Measurements from ENCODE around the gene TNNI2.

TNNI2 gene

DNA sequence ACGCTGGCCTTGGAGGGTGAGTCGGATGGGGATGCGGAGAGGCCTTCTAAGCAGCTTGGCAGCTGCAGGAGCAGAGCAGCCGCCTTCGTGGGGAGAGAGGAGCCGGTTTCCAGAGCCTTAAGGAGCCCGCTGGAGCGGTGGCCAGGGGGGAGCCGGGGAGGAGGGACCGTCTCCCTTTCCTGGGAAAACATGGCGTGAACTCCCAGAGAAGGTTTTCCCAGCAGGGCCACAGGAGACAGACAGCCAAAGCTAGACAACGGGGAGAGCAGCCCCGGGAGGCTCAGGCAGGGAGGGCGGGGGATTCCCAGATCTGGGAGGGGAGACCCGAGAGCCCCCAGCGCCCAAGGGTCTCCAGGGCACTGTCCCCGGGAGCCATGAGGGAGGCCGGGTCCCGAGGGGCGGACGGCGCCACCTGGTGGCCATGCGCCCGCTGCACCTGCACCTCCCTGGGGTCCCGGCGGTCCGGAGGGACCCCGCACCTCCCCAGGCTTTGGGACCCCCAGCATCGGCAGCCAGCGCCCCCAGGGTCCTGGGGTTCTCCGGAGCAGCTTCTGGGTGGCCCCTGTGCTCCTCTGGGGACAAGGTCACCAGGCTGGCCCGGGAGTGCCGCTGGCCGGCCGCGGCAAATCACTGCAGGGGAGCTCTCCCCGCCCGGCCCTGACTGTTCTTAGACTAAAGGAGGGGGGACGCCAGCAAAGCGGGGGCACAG, 6.4 kb upstream of the TNNI2 start:
- H3K4me1 ChIP-seq, result peaks cover 52% of the 10 kb centered on the region
- no peak overlapping the region for H3K9ac ChIP-seq
- no peak overlapping the region for H3K4me3 ChIP-seq
- H3K27ac ChIP-seq, result no peak overlapping the region
- TF ChIP-seq Cebpa-rat (IDR thresholded peaks at IDR 0.05), result no peak
- no peaks in the 10 kb centered on the region for H3K9me3 ChIP-seq
- H3K36me3 ChIP-seq, result no peaks in the 10 kb centered on the region
- H3K27me3 ChIP-seq, result no peaks in the 10 kb centered on the region
- H3K4me2 ChIP-seq, result peak overlapping the region; percentile 56
- H4K20me1 ChIP-seq, result no peaks in the 10 kb centered on the region; the same call in 1 of the 2 replicates

DNA sequence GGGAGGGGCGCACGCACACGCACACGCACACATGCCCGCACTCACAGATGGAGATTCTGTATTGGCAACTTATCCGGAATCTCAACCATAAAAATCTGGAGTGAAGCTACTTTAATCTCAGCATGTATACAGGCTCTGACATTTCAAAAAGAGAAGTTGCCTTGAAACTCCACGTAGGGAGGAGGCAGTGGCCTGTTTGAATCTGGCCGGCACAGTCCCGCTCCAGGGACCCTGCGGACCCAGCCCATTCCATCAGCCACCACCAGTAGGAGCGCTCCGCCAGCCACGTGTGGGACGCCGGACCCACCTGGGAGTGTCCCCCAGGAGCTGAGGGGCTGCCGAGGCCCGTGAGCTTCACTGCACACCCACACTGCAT, 5.9 kb upstream of the TNNI2 start:
- H3K9ac ChIP-seq, result no peak overlapping the region
- H3K36me3 ChIP-seq, result no peaks in the 10 kb centered on the region
- no peak overlapping the region for H3K4me3 ChIP-seq
- H3K4me2 ChIP-seq, result peak overlapping the region; percentile 56
- H4K20me1 ChIP-seq, result no peaks in the 10 kb centered on the region; the same call in 1 of the 2 replicates
- no peak overlapping the region for H3K27ac ChIP-seq
- no peak for TF ChIP-seq Cebpa-rat (IDR thresholded peaks at IDR 0.05)
- no peaks in the 10 kb centered on the region for H3K9me3 ChIP-seq
- no peaks in the 10 kb centered on the region for H3K27me3 ChIP-seq
- H3K4me1 ChIP-seq, result peaks cover 57% of the 10 kb centered on the region

DNA sequence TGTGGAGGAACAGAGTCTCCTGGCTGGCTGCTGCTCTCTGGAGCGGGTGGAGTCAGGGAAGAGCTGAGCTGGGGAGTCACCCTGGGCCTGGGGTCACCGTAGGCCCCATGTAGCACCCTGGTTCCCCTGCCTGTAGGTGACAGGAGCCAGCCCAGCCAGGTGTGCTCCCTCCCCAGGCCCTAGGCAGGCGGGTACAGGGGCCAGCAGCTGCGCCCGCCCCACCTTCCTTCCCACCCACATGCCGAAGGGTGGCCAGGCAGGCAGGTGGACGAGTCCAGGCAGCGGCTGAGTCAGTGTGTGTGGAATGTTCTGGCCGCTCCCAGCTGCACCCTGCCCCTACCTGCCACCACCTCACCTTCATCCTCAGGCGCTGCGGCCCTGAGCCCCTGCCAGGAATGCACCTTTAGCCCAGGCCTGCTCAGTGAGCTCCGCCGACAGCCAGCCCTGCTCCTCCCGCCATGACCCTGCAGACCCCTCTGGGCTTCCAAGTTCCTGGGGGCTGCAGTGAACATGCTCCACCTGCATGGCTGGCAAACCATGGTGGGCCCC, 4.6 kb upstream of the TNNI2 start:
- no peaks in the 10 kb centered on the region for H3K27me3 ChIP-seq
- no peak overlapping the region for H3K27ac ChIP-seq
- no peaks in the 10 kb centered on the region for H3K9me3 ChIP-seq
- no peak overlapping the region for H3K4me3 ChIP-seq
- H3K4me2 ChIP-seq, result no peak overlapping the region
- H3K36me3 ChIP-seq, result no peaks in the 10 kb centered on the region
- no peak overlapping the region for H3K9ac ChIP-seq
- no peak for TF ChIP-seq Cebpa-rat (IDR thresholded peaks at IDR 0.05)
- H3K4me1 ChIP-seq, result peaks cover 64% of the 10 kb centered on the region
- H4K20me1 ChIP-seq, result no peaks in the 10 kb centered on the region

DNA sequence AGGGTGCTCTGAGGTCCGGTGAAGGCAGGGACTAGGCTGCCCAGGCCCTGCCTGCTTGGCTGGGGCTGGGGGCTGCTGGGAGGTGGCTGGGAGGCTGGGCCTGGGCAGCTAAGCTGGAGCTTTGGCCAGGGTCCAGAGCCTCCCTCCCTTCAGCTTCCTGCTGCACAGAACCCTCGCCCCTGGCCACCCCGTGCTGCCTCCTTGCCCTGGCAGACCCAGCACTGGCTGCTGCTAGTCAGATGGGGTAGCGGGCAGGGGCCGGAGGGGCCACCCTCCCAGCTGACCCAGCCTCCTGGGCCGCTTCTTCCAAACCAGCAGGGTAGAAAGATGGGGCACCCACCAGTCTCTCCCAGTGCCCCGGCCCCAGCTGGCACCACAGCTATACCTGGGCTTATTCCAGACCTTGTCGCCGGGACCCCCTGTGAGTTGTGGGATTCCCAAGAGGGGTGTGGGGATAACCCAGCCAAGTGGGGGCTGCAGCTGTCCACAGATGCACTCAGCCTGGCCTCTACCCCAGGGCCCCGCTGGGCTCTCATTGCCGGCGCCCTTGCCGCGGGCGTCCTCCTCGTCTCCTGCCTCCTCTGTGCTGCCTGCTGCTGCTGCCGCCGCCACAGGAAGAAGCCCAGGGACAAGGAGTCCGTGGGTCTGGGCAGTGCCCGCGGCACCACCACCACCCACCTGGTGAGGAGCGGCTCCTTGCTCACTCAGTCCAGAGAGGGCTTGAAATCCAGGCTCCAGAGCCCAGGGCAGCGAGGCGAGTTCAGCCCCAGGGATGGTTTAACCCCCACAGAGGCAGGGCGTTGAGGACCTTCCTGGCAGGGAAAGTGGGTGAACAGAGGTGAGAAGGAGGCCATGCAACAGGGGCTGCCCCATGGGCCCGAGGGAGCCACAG, 3.8 kb upstream of the TNNI2 start, which contains the start of gene SYT8:
Gene SYT8, plus strand, starts transcription at position 212 of the 892 bp plus-strand sequence. Its CDS starts 116 bp downstream, at position 328.
- no peak within 1 kb of the TSS for H3K9ac ChIP-seq
- H3K4me3 ChIP-seq, result no peak within 1 kb of the TSS
- no peak within 1 kb of the TSS for H3K27ac ChIP-seq
- no peaks in the 10 kb centered on the region for H3K9me3 ChIP-seq
- peaks cover 62% of the 10 kb centered on the region for H3K4me1 ChIP-seq
- no peak within 1 kb of the TSS for H3K4me2 ChIP-seq
- H3K36me3 ChIP-seq, result no peaks in the 10 kb centered on the region
- no peaks in the 10 kb centered on the region for H4K20me1 ChIP-seq
- TF ChIP-seq Cebpa-rat (IDR thresholded peaks at IDR 0.05), result no peak
- H3K27me3 ChIP-seq, result no peaks in the 10 kb centered on the region

DNA sequence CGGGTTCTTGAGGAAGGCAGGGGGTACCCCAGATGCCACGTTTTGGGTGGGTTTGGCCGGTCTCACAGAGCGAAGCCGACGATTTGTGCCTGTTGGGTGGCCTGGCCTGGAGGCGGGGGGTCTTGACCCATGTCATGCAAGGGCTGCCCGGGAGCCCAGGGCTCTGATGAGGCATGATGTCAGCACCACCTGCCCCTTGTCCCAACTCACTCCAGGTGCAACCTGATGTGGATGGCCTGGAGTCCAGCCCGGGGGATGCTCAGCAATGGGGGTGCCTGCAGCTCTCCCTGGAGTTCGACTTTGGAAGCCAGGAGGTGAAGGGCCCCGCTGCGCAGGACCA, 3.1 kb upstream of the TNNI2 start:
- H3K4me1 ChIP-seq, result peaks cover 62% of the 10 kb centered on the region
- H3K9ac ChIP-seq, result no peak overlapping the region
- no peak overlapping the region for H3K4me3 ChIP-seq
- no peak overlapping the region for H3K27ac ChIP-seq
- H3K4me2 ChIP-seq, result no peak overlapping the region
- no peaks in the 10 kb centered on the region for H3K36me3 ChIP-seq
- no peaks in the 10 kb centered on the region for H3K9me3 ChIP-seq
- no peak for TF ChIP-seq Cebpa-rat (IDR thresholded peaks at IDR 0.05)
- H4K20me1 ChIP-seq, result no peaks in the 10 kb centered on the region
- no peaks in the 10 kb centered on the region for H3K27me3 ChIP-seq

DNA sequence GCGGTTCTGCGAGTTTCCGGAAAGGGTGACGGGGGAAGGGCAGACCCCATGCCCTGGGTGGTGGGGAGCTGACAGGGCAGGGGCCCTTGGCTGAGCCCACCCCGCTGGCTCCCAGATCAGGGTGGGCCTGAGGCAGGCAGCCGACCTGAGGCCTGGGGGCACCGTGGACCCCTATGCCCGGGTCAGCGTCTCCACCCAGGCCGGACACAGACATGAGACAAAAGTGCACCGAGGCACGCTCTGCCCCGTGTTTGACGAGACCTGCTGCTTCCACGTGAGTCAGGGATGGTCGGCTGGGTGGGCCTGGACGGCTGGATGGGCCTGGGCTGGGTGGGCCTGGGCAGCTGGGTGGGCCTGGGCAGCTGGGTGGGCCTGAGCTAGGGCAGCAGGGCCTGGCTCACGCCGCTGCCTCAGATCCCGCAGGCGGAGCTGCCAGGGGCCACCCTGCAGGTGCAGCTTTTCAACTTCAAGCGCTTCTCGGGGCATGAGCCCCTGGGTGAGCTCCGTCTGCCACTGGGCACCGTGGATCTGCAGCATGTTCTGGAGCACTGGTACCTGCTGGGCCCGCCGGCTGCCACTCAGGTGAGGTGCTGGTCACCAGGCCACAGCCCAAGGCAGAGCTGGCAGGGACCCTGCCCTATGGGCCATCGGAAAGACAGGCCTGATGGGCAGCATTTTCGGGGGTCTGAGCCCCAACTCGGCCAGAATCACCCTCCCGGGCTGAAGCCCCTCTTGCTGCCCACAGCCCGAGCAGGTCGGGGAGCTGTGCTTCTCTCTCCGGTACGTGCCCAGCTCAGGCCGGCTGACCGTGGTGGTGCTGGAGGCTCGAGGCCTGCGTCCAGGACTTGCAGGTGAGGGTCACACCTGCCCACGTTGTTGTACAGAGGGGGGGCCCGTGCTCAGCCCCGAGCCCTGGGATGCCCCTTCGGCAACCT, 2.5 kb upstream of the TNNI2 start:
- H4K20me1 ChIP-seq, result no peaks in the 10 kb centered on the region
- H3K4me2 ChIP-seq, result no peak overlapping the region; the same call in 1 of the 2 replicates
- no peak overlapping the region for H3K9ac ChIP-seq
- H3K27ac ChIP-seq, result no peak overlapping the region
- no peaks in the 10 kb centered on the region for H3K9me3 ChIP-seq
- no peaks in the 10 kb centered on the region for H3K36me3 ChIP-seq
- no peak overlapping the region for H3K4me3 ChIP-seq
- no peaks in the 10 kb centered on the region for H3K27me3 ChIP-seq
- TF ChIP-seq Cebpa-rat (IDR thresholded peaks at IDR 0.05), result no peak
- peaks cover 62% of the 10 kb centered on the region for H3K4me1 ChIP-seq

DNA sequence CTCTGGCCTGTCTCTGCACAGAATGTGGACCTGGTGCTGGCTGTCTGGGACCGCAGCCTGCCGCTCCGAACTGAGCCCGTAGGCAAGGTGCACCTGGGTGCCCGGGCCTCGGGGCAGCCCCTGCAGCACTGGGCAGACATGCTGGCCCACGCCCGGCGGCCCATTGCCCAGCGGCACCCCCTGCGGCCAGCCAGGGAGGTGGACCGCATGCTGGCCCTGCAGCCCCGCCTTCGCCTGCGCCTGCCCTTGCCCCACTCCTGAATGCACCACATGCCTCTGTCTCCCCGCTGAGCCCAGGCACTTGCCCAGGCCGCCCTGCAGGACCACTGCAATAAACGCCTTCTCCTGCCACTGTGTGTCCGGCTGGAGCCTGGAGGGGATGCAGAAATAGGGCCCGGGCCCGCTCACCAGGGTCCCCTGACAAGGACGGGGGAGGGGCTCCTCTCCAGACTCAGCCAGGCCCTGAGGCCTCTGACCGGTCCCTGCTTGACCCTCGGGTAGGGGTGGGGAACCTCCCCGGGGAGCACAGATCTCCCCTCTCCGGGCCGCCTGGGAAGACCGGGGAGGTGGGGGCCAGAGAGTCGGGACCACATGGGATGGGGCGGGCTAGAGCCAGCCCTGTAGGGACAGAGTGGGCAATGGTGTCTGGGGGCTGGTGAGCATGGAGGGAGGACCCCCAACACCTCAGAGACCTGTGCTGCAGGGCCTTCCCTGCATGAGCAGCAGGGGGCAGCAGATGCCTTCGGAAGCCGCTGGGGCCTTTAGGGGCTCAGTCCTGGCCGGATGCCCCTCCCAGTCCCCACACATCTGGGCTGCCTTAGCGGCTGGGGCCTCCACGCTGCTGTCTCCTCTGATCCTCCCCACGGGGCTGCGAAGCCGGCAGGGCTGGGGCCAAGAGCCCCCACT, 1.4 kb upstream of the TNNI2 start:
- no peak overlapping the region for H3K4me3 ChIP-seq
- peak overlapping the region; percentile 83 for H3K4me2 ChIP-seq
- no peaks in the 10 kb centered on the region for H3K36me3 ChIP-seq
- no peaks in the 10 kb centered on the region for H3K27me3 ChIP-seq
- H3K4me1 ChIP-seq, result peaks cover 62% of the 10 kb centered on the region
- TF ChIP-seq Cebpa-rat (IDR thresholded peaks at IDR 0.05), result no peak
- H3K9ac ChIP-seq, result no peak overlapping the region
- H3K27ac ChIP-seq, result peak overlapping the region; percentile 70; the same call in 1 of the 2 replicates
- H3K9me3 ChIP-seq, result no peaks in the 10 kb centered on the region
- 0 out of 2 replicates have a peak, but pooled peaks cover 7% of the 10 kb centered on the region for H4K20me1 ChIP-seq

DNA sequence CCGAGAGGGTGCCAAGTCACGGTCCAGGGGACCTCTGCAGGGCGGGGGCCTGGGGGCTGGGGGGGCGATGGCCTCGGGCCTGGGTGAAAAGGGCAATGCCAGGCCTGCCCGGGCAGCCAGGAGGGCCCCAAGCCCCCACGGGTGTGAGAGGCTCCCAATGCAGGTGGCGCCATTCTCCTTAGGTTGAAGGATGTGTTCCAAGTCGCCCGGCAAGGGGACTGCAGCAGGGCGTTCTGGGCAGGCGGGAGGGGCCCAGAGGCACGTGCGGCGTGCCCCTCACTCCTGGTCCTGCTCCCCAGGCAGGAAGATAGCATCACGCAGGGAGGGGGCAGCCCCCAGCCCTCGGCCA, 730 bp upstream of the TNNI2 start:
- Histone ChIP-seq H4K20me1 (peaks cover 11% of the 10 kb centered on the region; the same call in 1 of the 2 replicates), H3K27ac (peak overlapping the region; percentile 70), H3K9ac (0 out of 2 replicates have a peak overlapping the region, but pooled peaks have one; percentile 36), H3K9me3 (no peaks in the 10 kb centered on the region), H3K27me3 (no peaks in the 10 kb centered on the region), H3K36me3 (no peaks in the 10 kb centered on the region), H3K4me2 (peak overlapping the region; percentile 83), H3K4me1 (peaks cover 62% of the 10 kb centered on the region), H3K4me3 (no peak overlapping the region)
- TF ChIP-seq Cebpa-rat (IDR thresholded peaks at IDR 0.05), result no peak

Data from BLaER1 (cell line).